K562 (cell line): ENCODE results near the gene TSKS. TPM values are rescaled to one million over a fixed set of nuclear protein-coding genes. Genes with fewer than 3 reads are reported as not detected.

Source experiments
- HDAC8 ChIP-seq: fragments of 450-650 bp; IDR thresholded peaks from 2 replicates; pipeline ENCODE4 v1.6.1; 2016; ENCODE audit warnings: mild to moderate bottlenecking, missing genetic modification characterization, moderate library complexity, missing compliant biosample characterization
- KDM2B ChIP-seq: fragments of 250-450 bp; sonication (Bioruptor Pico); IDR thresholded peaks from 2 replicates; pipeline ENCODE4 v1.8.0; 2021; ENCODE audit warnings: mild to moderate bottlenecking, moderate library complexity
- NCOA4 ChIP-seq: fragments of 450-650 bp; IDR thresholded peaks from 2 replicates; pipeline ENCODE4 v1.6.1; 2018; ENCODE audit warnings: mild to moderate bottlenecking; ENCODE audit not compliant: partially characterized antibody
- NFIC ChIP-seq: fragments of 450-650 bp; IDR thresholded peaks from 2 replicates; pipeline ENCODE4 v1.6.1; 2017; ENCODE audit warnings: mild to moderate bottlenecking, inconsistent platforms
- NFYB ChIP-seq: IDR thresholded peaks from 2 replicates; pipeline ENCODE4 v1.6.1; 2011; ENCODE audit warnings: mild to moderate bottlenecking, moderate library complexity; ENCODE audit not compliant: insufficient read length; ENCODE audit errors: extremely low read depth
- NR4A1 ChIP-seq, 2 experiments: fragments of 250-450 bp in 1 of 2; fragments of 450-650 bp in 1 of 2; sonication (Bioruptor Pico) in 1 of 2; IDR thresholded peaks; 2 replicates each; pipeline versions ENCODE4 v1.4.0 to v1.6.1; 2016 to 2020; ENCODE audit warnings: mild to moderate bottlenecking in 2 of 2, missing compliant biosample characterization in 1 of 2, missing genetic modification characterization in 1 of 2, moderate library complexity in 1 of 2
- POLR2G ChIP-seq: fragments of 200-400 bp; formaldehyde crosslinking; IDR thresholded peaks from 2 replicates; pipeline ENCODE4 v1.6.1; 2017; ENCODE audit warnings: low read depth, mild to moderate bottlenecking, antibody characterized with exemption, low read length, moderate library complexity
- SRSF9 ChIP-seq: fragments of 200-400 bp; formaldehyde crosslinking; IDR thresholded peaks from 2 replicates; pipeline ENCODE4 v1.6.1; 2017; ENCODE audit warnings: low read depth, low read length, borderline replicate concordance
- STAT5B ChIP-seq: fragments of 250-450 bp; sonication (Bioruptor Pico); IDR thresholded peaks from 2 replicates; pipeline ENCODE4 v1.8.0; 2021; ENCODE audit warnings: mild to moderate bottlenecking, inconsistent platforms
- ZNF707 ChIP-seq: fragments of 250-450 bp; sonication (Bioruptor Pico); conservative IDR thresholded peaks from 2 replicates; pipeline ENCODE4 v1.8.0; 2022; ENCODE audit warnings: inconsistent platforms, mild to moderate bottlenecking, moderate library complexity
- ZNF766 ChIP-seq: fragments of 200-800 bp; sonication (Bioruptor generic); conservative IDR thresholded peaks from 2 replicates; pipeline ENCODE4 v1.6.1; 2016; ENCODE audit warnings: missing genetic modification characterization, missing compliant biosample characterization
- polyA plus RNA-seq, 8 experiments: library from polyadenylated mRNA; depleted of rRNA in 4 of 8; stranded (reverse) in 5 of 8; unstranded in 3 of 8; fragments of >200 nt; fragmentation: Nextera tagmentation in 2 of 8; fragmentation: Illumina TruSeq in 1 of 8; extraction: Ambion mirVana in 2 of 8; extraction: Trizol in 1 of 8; gene quantifications; 2 replicates each; pipeline versions ENCODE4 v1.2.1 to v1.2.3, GENCODE V29; 2011 to 2014; ENCODE audit warnings: inconsistent platforms in 1 of 8, missing spikeins in 1 of 8
- total RNA-seq, 7 experiments: library from RNA; depleted of rRNA in 6 of 7; stranded (reverse); fragments of >200 nt in 6 of 7; fragmentation: Illumina TruSeq in 2 of 7; extraction: Trizol in 2 of 7; gene quantifications; 2 replicates each; pipeline versions ENCODE4 v1.2.1 to v1.2.3, GENCODE V29; 2011 to 2021; ENCODE audit warnings: low replicate concordance in 1 of 7
- TF ChIP-seq, protein P1 (sequence below), 3 experiments: IDR thresholded peaks in 2 of 3; conservative IDR thresholded peaks in 1 of 3; 2 replicates each; pipeline ENCODE4 v1.5.1; 2011 to 2012; ENCODE audit warnings: low read length in 3 of 3, mild to moderate bottlenecking in 3 of 3, control low read depth in 2 of 3, improper control_type of control experiment in 1 of 3, inconsistent platforms in 1 of 3, low read depth in 1 of 3, mixed read lengths in 1 of 3, moderate library complexity in 1 of 3; ENCODE audit not compliant: insufficient read depth in 2 of 3
- TF ChIP-seq, protein P2 (sequence below), 2 experiments: IDR thresholded peaks; 2 replicates each; pipeline ENCODE4 v1.6.1; 2011; ENCODE audit warnings: borderline replicate concordance in 1 of 2, control low read depth in 1 of 2, low read depth in 1 of 2, low read length in 1 of 2, mild to moderate bottlenecking in 1 of 2, mixed read lengths in 1 of 2, moderate library complexity in 1 of 2; ENCODE audit not compliant: insufficient read depth in 1 of 2, insufficient read length in 1 of 2, poor library complexity in 1 of 2, severe bottlenecking in 1 of 2; ENCODE audit errors: extremely low read depth in 1 of 2
- TF ChIP-seq, protein P3 (sequence below): fragments of 450-650 bp; IDR thresholded peaks from 2 replicates; pipeline ENCODE4 v1.6.1; 2016
- TF ChIP-seq, protein P4 (sequence below): fragments of 250-450 bp; sonication (Bioruptor Pico); IDR thresholded peaks from 2 replicates; pipeline ENCODE4 v1.5.0; 2020; ENCODE audit warnings: mild to moderate bottlenecking
- TF ChIP-seq, protein P5 (sequence below): fragments of 250-450 bp; sonication (Bioruptor Pico); IDR thresholded peaks from 2 replicates; pipeline ENCODE4 v1.4.0; 2020; ENCODE audit warnings: mild to moderate bottlenecking, moderate library complexity, borderline replicate concordance
- TF ChIP-seq, protein P6 (sequence below): IDR thresholded peaks from 2 replicates; pipeline ENCODE4 v1.6.1; 2011; ENCODE audit not compliant: insufficient read length; ENCODE audit errors: extremely low read depth

Gene TSKS
- total and polyA plus RNA-seq, 9 of the 15 experiments (the other 6 are each of a cell fraction or from before 2014, with no cell fraction given): 0.14 to 4.5 (median 0.80) TPM

DNA sequence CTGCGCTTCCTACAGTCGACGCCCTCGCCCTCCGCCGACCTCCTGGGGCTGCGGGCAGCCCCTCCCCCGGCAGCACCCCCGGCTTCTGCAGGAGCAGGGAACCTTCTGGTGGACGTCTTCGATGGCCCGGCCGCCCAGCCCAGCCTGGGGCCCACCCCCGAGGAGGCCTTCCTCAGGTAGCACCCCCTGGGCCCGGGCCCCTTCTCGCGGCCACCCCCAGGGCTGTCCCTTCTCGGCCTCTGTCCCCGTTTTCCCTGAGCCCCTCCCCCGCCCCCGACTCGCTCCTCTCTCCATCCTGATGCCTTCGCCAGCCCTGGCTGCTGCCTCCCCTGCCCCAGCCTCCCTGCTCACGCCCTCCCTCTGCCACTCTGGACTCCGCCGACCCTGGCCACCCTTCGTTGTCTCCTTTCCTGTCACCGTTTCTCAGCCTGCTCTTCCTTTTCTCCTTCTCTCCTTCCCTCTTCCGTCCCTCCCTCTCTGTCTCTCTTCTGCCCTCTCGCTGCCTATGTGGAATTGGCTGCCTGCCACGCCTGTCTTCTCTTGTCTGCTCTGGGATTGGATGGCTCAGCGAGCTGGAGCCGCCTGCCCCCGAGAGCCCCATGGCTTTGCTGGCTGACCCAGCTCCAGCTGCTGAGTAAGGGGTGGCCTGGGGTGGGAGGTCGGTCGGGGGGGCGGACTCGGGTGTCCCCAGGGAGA, 39.0 kb upstream of the TSKS start (continued):
- TF ChIP-seq, protein P1, sequence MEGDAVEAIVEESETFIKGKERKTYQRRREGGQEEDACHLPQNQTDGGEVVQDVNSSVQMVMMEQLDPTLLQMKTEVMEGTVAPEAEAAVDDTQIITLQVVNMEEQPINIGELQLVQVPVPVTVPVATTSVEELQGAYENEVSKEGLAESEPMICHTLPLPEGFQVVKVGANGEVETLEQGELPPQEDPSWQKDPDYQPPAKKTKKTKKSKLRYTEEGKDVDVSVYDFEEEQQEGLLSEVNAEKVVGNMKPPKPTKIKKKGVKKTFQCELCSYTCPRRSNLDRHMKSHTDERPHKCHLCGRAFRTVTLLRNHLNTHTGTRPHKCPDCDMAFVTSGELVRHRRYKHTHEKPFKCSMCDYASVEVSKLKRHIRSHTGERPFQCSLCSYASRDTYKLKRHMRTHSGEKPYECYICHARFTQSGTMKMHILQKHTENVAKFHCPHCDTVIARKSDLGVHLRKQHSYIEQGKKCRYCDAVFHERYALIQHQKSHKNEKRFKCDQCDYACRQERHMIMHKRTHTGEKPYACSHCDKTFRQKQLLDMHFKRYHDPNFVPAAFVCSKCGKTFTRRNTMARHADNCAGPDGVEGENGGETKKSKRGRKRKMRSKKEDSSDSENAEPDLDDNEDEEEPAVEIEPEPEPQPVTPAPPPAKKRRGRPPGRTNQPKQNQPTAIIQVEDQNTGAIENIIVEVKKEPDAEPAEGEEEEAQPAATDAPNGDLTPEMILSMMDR (IDR thresholded peaks at IDR 0.05 in 2 of 3, conservative IDR thresholded peaks at IDR 0.05 in 1 of 3; ENCODE audit: insufficient read depth in 2 of 3, low read depth in 1 of 3, low read length in 3 of 3): peak in 2 of 3 experiments; percentile 5 to 9; a peak in 1 of 6 replicates
- TF ChIP-seq NFIC (peak; percentile 90), HDAC8 (tag) (no peak), SRSF9 (no peak), POLR2G (0 out of 2 replicates have a peak, but pooled peaks have one; percentile 9), NFYB (peak; percentile 55), NR4A1 (CRISPR knock-in tag; IDR thresholded peaks at IDR 0.05) (no peak), NR4A1 (tag; IDR thresholded peaks at IDR 0.05) (no peak), KDM2B (no peak), STAT5B (CRISPR knock-in tag) (no peak), ZNF707 (no peak), ZNF766 (no peak), NCOA4 (no peak)
- TF ChIP-seq, protein P2, sequence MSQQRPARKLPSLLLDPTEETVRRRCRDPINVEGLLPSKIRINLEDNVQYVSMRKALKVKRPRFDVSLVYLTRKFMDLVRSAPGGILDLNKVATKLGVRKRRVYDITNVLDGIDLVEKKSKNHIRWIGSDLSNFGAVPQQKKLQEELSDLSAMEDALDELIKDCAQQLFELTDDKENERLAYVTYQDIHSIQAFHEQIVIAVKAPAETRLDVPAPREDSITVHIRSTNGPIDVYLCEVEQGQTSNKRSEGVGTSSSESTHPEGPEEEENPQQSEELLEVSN (IDR thresholded peaks at IDR 0.05; ENCODE audit: borderline replicate concordance in 1 of 2, extremely low read depth in 1 of 2, insufficient read depth in 1 of 2, insufficient read length in 1 of 2, low read depth in 1 of 2, low read length in 1 of 2, poor library complexity in 1 of 2, severe bottlenecking in 1 of 2): no peak
- TF ChIP-seq, protein P3, sequence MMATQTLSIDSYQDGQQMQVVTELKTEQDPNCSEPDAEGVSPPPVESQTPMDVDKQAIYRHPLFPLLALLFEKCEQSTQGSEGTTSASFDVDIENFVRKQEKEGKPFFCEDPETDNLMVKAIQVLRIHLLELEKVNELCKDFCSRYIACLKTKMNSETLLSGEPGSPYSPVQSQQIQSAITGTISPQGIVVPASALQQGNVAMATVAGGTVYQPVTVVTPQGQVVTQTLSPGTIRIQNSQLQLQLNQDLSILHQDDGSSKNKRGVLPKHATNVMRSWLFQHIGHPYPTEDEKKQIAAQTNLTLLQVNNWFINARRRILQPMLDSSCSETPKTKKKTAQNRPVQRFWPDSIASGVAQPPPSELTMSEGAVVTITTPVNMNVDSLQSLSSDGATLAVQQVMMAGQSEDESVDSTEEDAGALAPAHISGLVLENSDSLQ: peak; percentile 98
- TF ChIP-seq, protein P4, sequence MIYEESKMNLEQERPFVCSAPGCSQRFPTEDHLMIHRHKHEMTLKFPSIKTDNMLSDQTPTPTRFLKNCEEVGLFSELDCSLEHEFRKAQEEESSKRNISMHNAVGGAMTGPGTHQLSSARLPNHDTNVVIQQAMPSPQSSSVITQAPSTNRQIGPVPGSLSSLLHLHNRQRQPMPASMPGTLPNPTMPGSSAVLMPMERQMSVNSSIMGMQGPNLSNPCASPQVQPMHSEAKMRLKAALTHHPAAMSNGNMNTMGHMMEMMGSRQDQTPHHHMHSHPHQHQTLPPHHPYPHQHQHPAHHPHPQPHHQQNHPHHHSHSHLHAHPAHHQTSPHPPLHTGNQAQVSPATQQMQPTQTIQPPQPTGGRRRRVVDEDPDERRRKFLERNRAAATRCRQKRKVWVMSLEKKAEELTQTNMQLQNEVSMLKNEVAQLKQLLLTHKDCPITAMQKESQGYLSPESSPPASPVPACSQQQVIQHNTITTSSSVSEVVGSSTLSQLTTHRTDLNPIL (CRISPR knock-in tag): no peak
- TF ChIP-seq, protein P5, sequence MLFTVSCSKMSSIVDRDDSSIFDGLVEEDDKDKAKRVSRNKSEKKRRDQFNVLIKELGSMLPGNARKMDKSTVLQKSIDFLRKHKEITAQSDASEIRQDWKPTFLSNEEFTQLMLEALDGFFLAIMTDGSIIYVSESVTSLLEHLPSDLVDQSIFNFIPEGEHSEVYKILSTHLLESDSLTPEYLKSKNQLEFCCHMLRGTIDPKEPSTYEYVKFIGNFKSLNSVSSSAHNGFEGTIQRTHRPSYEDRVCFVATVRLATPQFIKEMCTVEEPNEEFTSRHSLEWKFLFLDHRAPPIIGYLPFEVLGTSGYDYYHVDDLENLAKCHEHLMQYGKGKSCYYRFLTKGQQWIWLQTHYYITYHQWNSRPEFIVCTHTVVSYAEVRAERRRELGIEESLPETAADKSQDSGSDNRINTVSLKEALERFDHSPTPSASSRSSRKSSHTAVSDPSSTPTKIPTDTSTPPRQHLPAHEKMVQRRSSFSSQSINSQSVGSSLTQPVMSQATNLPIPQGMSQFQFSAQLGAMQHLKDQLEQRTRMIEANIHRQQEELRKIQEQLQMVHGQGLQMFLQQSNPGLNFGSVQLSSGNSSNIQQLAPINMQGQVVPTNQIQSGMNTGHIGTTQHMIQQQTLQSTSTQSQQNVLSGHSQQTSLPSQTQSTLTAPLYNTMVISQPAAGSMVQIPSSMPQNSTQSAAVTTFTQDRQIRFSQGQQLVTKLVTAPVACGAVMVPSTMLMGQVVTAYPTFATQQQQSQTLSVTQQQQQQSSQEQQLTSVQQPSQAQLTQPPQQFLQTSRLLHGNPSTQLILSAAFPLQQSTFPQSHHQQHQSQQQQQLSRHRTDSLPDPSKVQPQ (CRISPR knock-in tag): no peak
- TF ChIP-seq, protein P6, sequence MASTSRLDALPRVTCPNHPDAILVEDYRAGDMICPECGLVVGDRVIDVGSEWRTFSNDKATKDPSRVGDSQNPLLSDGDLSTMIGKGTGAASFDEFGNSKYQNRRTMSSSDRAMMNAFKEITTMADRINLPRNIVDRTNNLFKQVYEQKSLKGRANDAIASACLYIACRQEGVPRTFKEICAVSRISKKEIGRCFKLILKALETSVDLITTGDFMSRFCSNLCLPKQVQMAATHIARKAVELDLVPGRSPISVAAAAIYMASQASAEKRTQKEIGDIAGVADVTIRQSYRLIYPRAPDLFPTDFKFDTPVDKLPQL: no peak
